Anterior cingulate cortex (tissue), 58 donors: Measurements from ENCODE around the gene CHIA.
"Not testable (repeated sequence)": the region's sequence is repeated elsewhere in the genome, so short reads cannot be mapped to it uniquely, and the experiment has no call there.

Experiments
- DNase-seq, 58 donors: peaks; one replicate each; lab custom pipeline; 2025; lab: John Stamatoyannopoulos, UW

Gene CHIA

GRCh38 chr1:111283838-111284237, 6.8 kb upstream of the CHIA start:
- no peak for DNase-seq

- no peak for DNase-seq
These were observed 4.8 kb upstream of the CHIA start for GRCh38 chr1:111285879-111286278.

- no peak for DNase-seq
These were observed 3.7 kb upstream of the CHIA start for GRCh38 chr1:111286912-111287311.

GRCh38 chr1:111289371-111289770, 1.3 kb upstream of the CHIA start:
- no peak for DNase-seq

- DNase-seq, result no peak
These were observed 547 bp upstream of the CHIA start for GRCh38 chr1:111290104-111290503.

- no peak for DNase-seq
These were observed 3.7 kb downstream of the CHIA start for GRCh38 chr1:111294390-111294789.

GRCh38 chr1:111302374-111302773, 11.7 kb downstream of the CHIA start:
- no peak for DNase-seq

- DNase-seq, result no peak
These were observed 19.0 kb downstream of the CHIA start for GRCh38 chr1:111309690-111310089.

GRCh38 chr1:111318523-111318922, 27.9 kb downstream of the CHIA start:
- DNase-seq, result no peak

GRCh38 chr1:111320066-111320879, 29.6 kb downstream of the CHIA start:
- no peak for DNase-seq

GRCh38 chr1:111323231-111323630, 32.6 kb downstream of the CHIA start:
- no peak for DNase-seq

GRCh38 chr1:111332190-111332589, 41.5 kb downstream of the CHIA start:
- DNase-seq, result no peak

- peak in 7 of 58 donors; percentile 1 to 13 (median 4) for DNase-seq
These were observed 43.5 kb downstream of the CHIA start for GRCh38 chr1:111334169-111334568.

- not testable (repeated sequence) for DNase-seq
These were observed 44.7 kb downstream of the CHIA start for GRCh38 chr1:111335214-111335877.

- not testable (repeated sequence) for DNase-seq
These were observed 48.2 kb downstream of the CHIA start for GRCh38 chr1:111338849-111339248.

- DNase-seq, result peak in 57 of 58 donors; percentile 33 to 88 (median 75)
These were observed 55.6 kb downstream of the CHIA start for GRCh38 chr1:111346089-111346885.

GRCh38 chr1:111347026-111347425, 56.4 kb downstream of the CHIA start:
- no peak for DNase-seq

- DNase-seq, result no peak
These were observed 61.0 kb downstream of the CHIA start for GRCh38 chr1:111351700-111352099.

- DNase-seq, result no peak
These were observed 63.9 kb downstream of the CHIA start for GRCh38 chr1:111354584-111354983.

- DNase-seq, result no peak
These were observed 68.3 kb downstream of the CHIA start for GRCh38 chr1:111358964-111359363.

- DNase-seq, result no peak
These were observed 68.7 kb downstream of the CHIA start for GRCh38 chr1:111359376-111359775.
